K562 (cell line): ENCODE results near the gene CTNNA3. TPM values are rescaled to one million over a fixed set of nuclear protein-coding genes. Genes with fewer than 3 reads are reported as not detected.
A peak's percentile ranks its signal among the peaks of the same experiment; 100 is the strongest.

Experiments
- ATAC-seq: fragments of 200-7000 bp; cut with Tn5 transposase; 3 replicates; pipeline ENCODE4 v1.9.1; 2020; ENCODE audit warnings: moderate library complexity
- BruUV-seq: library from RNA; stranded (reverse); fragments of 400-500 nt; replicated peaks from 2 replicates; lab custom pipeline; 2021; lab: Mats Ljungman, UMichigan
- CTCF ChIA-PET: fragments of 300-600 bp; formaldehyde crosslinking; extraction: SDS; loops from one replicate; lab custom pipeline; 2021; ENCODE audit warnings: low intra/inter-chr PET ratio; lab: Yijun Ruan, JAX
- POLR2A ChIA-PET: fragments of 300-600, 350-650 bp; sonication (Branson Sonifier 250); formaldehyde crosslinking; extraction: SDS; loops from one replicate; lab custom pipeline; 2021; ENCODE audit warnings: antibody characterized with exemption, inconsistent platforms; lab: Yijun Ruan, JAX
- DNase-seq, 4 experiments: peaks; one replicate each; pipeline versions ENCODE4 v3.0.0 to v3.0.0-alpha.2; 2011 to 2018; ENCODE audit warnings: low spot score in 3 of 4, mixed read lengths in 3 of 4; ENCODE audit errors: extremely low read depth in 1 of 4
- FAIRE-seq: peaks from 2 replicates; lab custom pipeline; 2011; peaks lifted over from hg19 to GRCh38; lab: Jason Lieb, UNC
- H2AFZ ChIP-seq: 2 replicates; pipeline ENCODE4 v1.6.0; 2011; ENCODE audit warnings: low read depth, low read length, control low read depth, inconsistent platforms
- H3K27ac ChIP-seq: fragments of 200-600 bp; 3 replicates; pipeline ENCODE4 v1.8.0; 2011; ENCODE audit warnings: low read depth, mild to moderate bottlenecking, control low read depth, inconsistent platforms, low read length, moderate library complexity, mixed read lengths; ENCODE audit errors: extremely low read depth
- H3K27me3 ChIP-seq, 2 experiments: fragments of 300-600 bp in 1 of 2; 2 replicates in 1 of 2; 3 replicates in 1 of 2; pipeline versions ENCODE4 v1.6.0 to v1.8.0; 2011; ENCODE audit warnings: inconsistent platforms in 2 of 2, low read length in 2 of 2, mild to moderate bottlenecking in 1 of 2, mixed read lengths in 1 of 2, moderate library complexity in 1 of 2; ENCODE audit not compliant: control insufficient read depth in 2 of 2, insufficient read depth in 2 of 2
- H3K36me3 ChIP-seq: fragments of 300-600 bp; 3 replicates; pipeline ENCODE4 v1.8.0; 2011; ENCODE audit warnings: mild to moderate bottlenecking, low read length, inconsistent platforms; ENCODE audit not compliant: control insufficient read depth, insufficient read depth
- H3K4me1 ChIP-seq, 2 experiments: fragments of 200-600 bp in 1 of 2; replicated peaks in 1 of 2; 2 replicates in 1 of 2; 3 replicates in 1 of 2; pipeline versions ENCODE4 v1.5.1 to v1.8.0; 2011; ENCODE audit warnings: inconsistent platforms in 2 of 2, low read length in 2 of 2, mild to moderate bottlenecking in 1 of 2, mixed read lengths in 1 of 2, moderate library complexity in 1 of 2; ENCODE audit not compliant: control insufficient read depth in 2 of 2, insufficient read depth in 2 of 2
- H3K4me2 ChIP-seq: 2 replicates; pipeline ENCODE4 v1.6.1; 2011; ENCODE audit warnings: low read length, control low read depth, inconsistent platforms, mixed read lengths; ENCODE audit not compliant: insufficient read depth
- H3K4me3 ChIP-seq: fragments of 200-600 bp; sonication (generic), shearing (Covaris generic); 2 replicates; pipeline ENCODE4 v1.5.1; 2016; ENCODE audit warnings: control low read depth, inconsistent platforms
- H3K79me2 ChIP-seq: fragments of 200-600 bp; 3 replicates; pipeline ENCODE4 v1.8.0; 2011; ENCODE audit warnings: low read length, inconsistent platforms; ENCODE audit not compliant: control insufficient read depth, insufficient read depth
- H3K9ac ChIP-seq, 2 experiments: 2 replicates each; pipeline versions ENCODE4 v1.6.0 to v1.6.1; 2011; ENCODE audit warnings: low read depth in 2 of 2, low read length in 2 of 2, control low read depth in 1 of 2, inconsistent platforms in 1 of 2, mild to moderate bottlenecking in 1 of 2, mixed read lengths in 1 of 2; ENCODE audit not compliant: insufficient read depth in 1 of 2
- H3K9me1 ChIP-seq: one replicate; pipeline ENCODE4 v1.6.0; 2011; ENCODE audit warnings: inconsistent platforms, mild to moderate bottlenecking, low read length, moderate library complexity; ENCODE audit not compliant: control insufficient read depth, insufficient read depth
- H3K9me3 ChIP-seq: replicated peaks from 2 replicates; pipeline ENCODE4 v1.5.1; 2011; ENCODE audit warnings: low read depth, low read length, inconsistent platforms; ENCODE audit not compliant: control insufficient read depth, insufficient read depth
- H4K20me1 ChIP-seq: replicated peaks from 2 replicates; pipeline ENCODE4 v1.6.1; 2011; ENCODE audit warnings: low read length, inconsistent platforms, mixed read lengths; ENCODE audit not compliant: control insufficient read depth, insufficient read depth
- ATF4 ChIP-seq: fragments of 450-650 bp; formaldehyde crosslinking; IDR thresholded peaks from 2 replicates; pipeline ENCODE4 v1.4.0; 2022; ENCODE audit warnings: mild to moderate bottlenecking, moderate library complexity
- C11orf30 ChIP-seq: fragments of 450-650 bp; IDR thresholded peaks from 2 replicates; pipeline ENCODE4 v1.6.1; 2016; ENCODE audit warnings: low read depth, mild to moderate bottlenecking
- GTF2A2 ChIP-seq: IDR thresholded peaks from 2 replicates; pipeline ENCODE4 v1.6.1; 2016; ENCODE audit warnings: mild to moderate bottlenecking, missing genetic modification characterization, missing compliant biosample characterization
- LARP7 ChIP-seq: fragments of 450-650 bp; IDR thresholded peaks from 2 replicates; pipeline ENCODE4 v1.6.1; 2016
- MAFF ChIP-seq: IDR thresholded peaks from 2 replicates; pipeline ENCODE4 v1.6.1; 2012; ENCODE audit warnings: low read length, improper control_type of control experiment
- MAFG ChIP-seq: fragments of 450-650 bp; conservative IDR thresholded peaks from 2 replicates; pipeline ENCODE4 v1.6.1; 2016; ENCODE audit warnings: missing genetic modification characterization, missing compliant biosample characterization
- MAFK ChIP-seq: IDR thresholded peaks from 2 replicates; pipeline ENCODE4 v1.6.1; 2011; ENCODE audit warnings: low read length, improper control_type of control experiment
- NR0B1 ChIP-seq: fragments of 450-650 bp; IDR thresholded peaks from one replicate; pipeline ENCODE4 v1.6.1; 2018; ENCODE audit warnings: mild to moderate bottlenecking, moderate library complexity; ENCODE audit not compliant: partially characterized antibody
- NUFIP1 ChIP-seq: fragments of 450-650 bp; IDR thresholded peaks from 2 replicates; pipeline ENCODE4 v1.6.1; 2018; ENCODE audit not compliant: partially characterized antibody
- OTX1 ChIP-seq: fragments of 450-650 bp; formaldehyde crosslinking; IDR thresholded peaks from 2 replicates; pipeline ENCODE4 v1.4.0; 2022; ENCODE audit warnings: mild to moderate bottlenecking
- SMARCA5 ChIP-seq: fragments of 450-650 bp; IDR thresholded peaks from 2 replicates; pipeline ENCODE4 v1.6.1; 2016
- SREBF2 ChIP-seq: sonication (generic); formaldehyde crosslinking; IDR thresholded peaks from 2 replicates; pipeline ENCODE4 v1.4.0; 2020; ENCODE audit warnings: mild to moderate bottlenecking, missing genetic modification reagents
- ZNF146 ChIP-seq: IDR thresholded peaks from one replicate; pipeline ENCODE4 v1.6.1; 2018; ENCODE audit warnings: missing compliant biosample characterization; ENCODE audit not compliant: unreplicated experiment
- ZNF174 ChIP-seq: fragments of 250-450 bp; sonication (Bioruptor Pico); IDR thresholded peaks from 2 replicates; pipeline ENCODE4 v1.4.0; 2020; ENCODE audit warnings: mild to moderate bottlenecking
- ZNF316 ChIP-seq: fragments of 450-650 bp; IDR thresholded peaks from 2 replicates; pipeline ENCODE4 v1.6.1; 2016
- ZNF77 ChIP-seq: fragments of 250-450 bp; sonication (Bioruptor Pico); IDR thresholded peaks from 2 replicates; pipeline ENCODE4 v1.5.0; 2020
- WGBS: fragments of 100-300 bp; shearing (Covaris generic); methylation state at CpG from one replicate; pipeline ENCODE4 v1.1.6; 2016; ENCODE audit warnings: low coverage, mixed read lengths; ENCODE audit not compliant: insufficient coverage; ENCODE audit errors: missing lambda C conversion rate; 5-methylcytosine and 5-hydroxymethylcytosine counted together
- in situ Hi-C: fragments of 300-500 bp; cut with MboI; formaldehyde crosslinking; loops from 4 replicates; pipeline ENCODE4 v1.15.0; 2018; ENCODE audit warnings: inconsistent platforms, mixed read lengths
- intact Hi-C: fragments of 100-400 bp; cut with micrococcal nuclease; formaldehyde crosslinking; loops from 2 replicates; pipeline ENCODE4 v1.14.2; 2022
- polyA plus RNA-seq, 8 experiments: library from polyadenylated mRNA; depleted of rRNA in 4 of 8; stranded (reverse) in 5 of 8; unstranded in 3 of 8; fragments of >200 nt; fragmentation: Nextera tagmentation in 2 of 8; fragmentation: Illumina TruSeq in 1 of 8; extraction: Ambion mirVana in 2 of 8; extraction: Trizol in 1 of 8; gene quantifications; 2 replicates each; pipeline versions ENCODE4 v1.2.1 to v1.2.3, GENCODE V29; 2011 to 2014; ENCODE audit warnings: inconsistent platforms in 1 of 8, missing spikeins in 1 of 8
- total RNA-seq, 7 experiments: library from RNA; depleted of rRNA in 6 of 7; stranded (reverse); fragments of >200 nt in 6 of 7; fragmentation: Illumina TruSeq in 2 of 7; extraction: Trizol in 2 of 7; gene quantifications; 2 replicates each; pipeline versions ENCODE4 v1.2.1 to v1.2.3, GENCODE V29; 2011 to 2021; ENCODE audit warnings: low replicate concordance in 1 of 7

CTNNA3 gene
- total and polyA plus RNA-seq, 9 of the 15 experiments (the other 6 are each of a cell fraction or from before 2014, with no cell fraction given), result 0.04 TPM; not detected in 8

GRCh38 chr10:67049988-67050387 is 646.0 kb downstream of the CTNNA3 start:
- Histone ChIP-seq H3K4me2 (no peak overlapping the region), H2AFZ (no peak overlapping the region), H3K4me1 (no peaks in the 10 kb centered on the region), H4K20me1 (no peaks in the 10 kb centered on the region), H3K9ac (no peak overlapping the region), H3K27ac (no peak overlapping the region), H3K79me2 (no peaks in the 10 kb centered on the region), H3K27me3 (no peaks in the 10 kb centered on the region), H3K4me3 (no peak overlapping the region), H3K9me1 (no peaks in the 10 kb centered on the region), H3K9me3 (no peaks in the 10 kb centered on the region), H3K36me3 (no peaks in the 10 kb centered on the region)
- TF ChIP-seq SREBF2, result no peak
- no peak for TF ChIP-seq NUFIP1
- no peak for TF ChIP-seq ZNF174 (CRISPR knock-in tag)
- no peak for TF ChIP-seq GTF2A2 (tag)
- TF ChIP-seq OTX1 (CRISPR knock-in tag), result no peak
- no peak for TF ChIP-seq ZNF77
- no peak for TF ChIP-seq SMARCA5
- TF ChIP-seq ATF4, result no peak
- no peak for ATAC-seq
- ChIA-PET CTCF (no interaction called here), POLR2A (no interaction called here)
- DNase-seq, result no peak
- no TSS peak for BruUV-seq
- intact Hi-C loops (no loop called here), in situ Hi-C loops (no loop called here)
- FAIRE-seq, result no peak
- 2% methylated on average over 3 of the region's 3 CpGs for WGBS

GRCh38 chr10:67046507-67046906 is 649.5 kb downstream of the CTNNA3 start:
- WGBS, result 2% methylated on average over 3 of the region's 3 CpGs
- Histone ChIP-seq H3K79me2 (no peaks in the 10 kb centered on the region), H3K36me3 (no peaks in the 10 kb centered on the region), H3K4me2 (no peak overlapping the region), H2AFZ (no peak overlapping the region), H3K27me3 (no peaks in the 10 kb centered on the region), H4K20me1 (no peaks in the 10 kb centered on the region), H3K4me1 (no peaks in the 10 kb centered on the region), H3K9ac (no peak overlapping the region), H3K4me3 (no peak overlapping the region), H3K9me3 (no peaks in the 10 kb centered on the region), H3K9me1 (no peaks in the 10 kb centered on the region), H3K27ac (no peak overlapping the region)
- BruUV-seq, result no TSS peak
- FAIRE-seq (no peak), ATAC-seq (no peak), DNase-seq (no peak)
- intact Hi-C loops (no loop called here), in situ Hi-C loops (no loop called here)
- TF ChIP-seq C11orf30, result peak; percentile 27; the same call in 1 of the 2 replicates
- no peak for TF ChIP-seq ZNF146 (CRISPR knock-in tag)
- no peak for TF ChIP-seq NR0B1
- peak; percentile 64 for TF ChIP-seq ZNF316
- peak; percentile 48; the same call in 1 of the 2 replicates for TF ChIP-seq MAFG (tag)
- peak; percentile 54; the same call in 1 of the 2 replicates for TF ChIP-seq MAFF
- peak; percentile 34; the same call in 1 of the 2 replicates for TF ChIP-seq MAFK
- TF ChIP-seq OTX1 (CRISPR knock-in tag), result no peak
- no peak for TF ChIP-seq LARP7
- CTCF ChIA-PET, result no interaction called here
- POLR2A ChIA-PET, result no interaction called here
